ENCODE data around the gene RUNX2.

RUNX2 gene

GRCh38 chr6:45480752-45481415, 152.8 kb downstream of the RUNX2 start:
- H3K9me3 ChIP-seq (ENCODE audit: low read length) = no peaks in the 10 kb centered on the region
- H3K36me3 ChIP-seq (ENCODE audit: insufficient read depth, low read length) = no peaks in the 10 kb centered on the region
- no peaks in the 10 kb centered on the region for H3K27me3 ChIP-seq (ENCODE audit: control insufficient read depth in 1 of 2, insufficient read depth in 2 of 2, low read length in 2 of 2)
- no peak overlapping the region for H3K27ac ChIP-seq (ENCODE audit: low read depth, low read length)
- H3K4me1 ChIP-seq (ENCODE audit: insufficient read depth, low read length) = peaks cover 13% of the 10 kb centered on the region
- no peak overlapping the region for H3K9ac ChIP-seq (ENCODE audit: low read length)
- no peak overlapping the region for H3K4me3 ChIP-seq (ENCODE audit: low read depth in 1 of 2, low read length in 2 of 2)

GRCh38 chr6:45483021-45483420, 154.9 kb downstream of the RUNX2 start:
- Histone ChIP-seq H3K9ac (ENCODE audit: low read length) (no peak overlapping the region), H3K4me3 (ENCODE audit: low read depth in 1 of 2, low read length in 2 of 2) (no peak overlapping the region), H3K27ac (ENCODE audit: low read depth, low read length) (no peak overlapping the region)

GRCh38 chr6:45483501-45483900, 155.4 kb downstream of the RUNX2 start:
- H3K9ac ChIP-seq (ENCODE audit: low read length) = no peak overlapping the region
- H3K27me3 ChIP-seq (ENCODE audit: control insufficient read depth in 1 of 2, insufficient read depth in 2 of 2, low read length in 2 of 2) = no peaks in the 10 kb centered on the region
- no peak overlapping the region for H3K27ac ChIP-seq (ENCODE audit: low read depth, low read length)
- H3K9me3 ChIP-seq (ENCODE audit: low read length) = no peaks in the 10 kb centered on the region
- peaks cover 13% of the 10 kb centered on the region for H3K4me1 ChIP-seq (ENCODE audit: insufficient read depth, low read length)
- H3K4me3 ChIP-seq (ENCODE audit: low read depth in 1 of 2, low read length in 2 of 2) = no peak overlapping the region
- no peaks in the 10 kb centered on the region for H3K36me3 ChIP-seq (ENCODE audit: insufficient read depth, low read length)

More at GRCh38 chr6:45483021-45483420, 154.9 kb downstream of the RUNX2 start:
- peaks cover 13% of the 10 kb centered on the region for H3K4me1 ChIP-seq (ENCODE audit: insufficient read depth, low read length)
- H3K27me3 ChIP-seq (ENCODE audit: control insufficient read depth in 1 of 2, insufficient read depth in 2 of 2, low read length in 2 of 2) = no peaks in the 10 kb centered on the region
- no peaks in the 10 kb centered on the region for H3K9me3 ChIP-seq (ENCODE audit: low read length)
- H3K36me3 ChIP-seq (ENCODE audit: insufficient read depth, low read length) = no peaks in the 10 kb centered on the region

GRCh38 chr6:45486736-45487135, 158.6 kb downstream of the RUNX2 start:
- Histone ChIP-seq H3K36me3 (ENCODE audit: insufficient read depth, low read length) (no peaks in the 10 kb centered on the region), H3K27ac (ENCODE audit: low read depth, low read length) (no peak overlapping the region), H3K9ac (ENCODE audit: low read length) (no peak overlapping the region), H3K4me3 (ENCODE audit: low read depth in 1 of 2, low read length in 2 of 2) (no peak overlapping the region), H3K27me3 (ENCODE audit: control insufficient read depth in 1 of 2, insufficient read depth in 2 of 2, low read length in 2 of 2) (no peaks in the 10 kb centered on the region), H3K9me3 (ENCODE audit: low read length) (no peaks in the 10 kb centered on the region), H3K4me1 (ENCODE audit: insufficient read depth, low read length) (no peaks in the 10 kb centered on the region)

DNA sequence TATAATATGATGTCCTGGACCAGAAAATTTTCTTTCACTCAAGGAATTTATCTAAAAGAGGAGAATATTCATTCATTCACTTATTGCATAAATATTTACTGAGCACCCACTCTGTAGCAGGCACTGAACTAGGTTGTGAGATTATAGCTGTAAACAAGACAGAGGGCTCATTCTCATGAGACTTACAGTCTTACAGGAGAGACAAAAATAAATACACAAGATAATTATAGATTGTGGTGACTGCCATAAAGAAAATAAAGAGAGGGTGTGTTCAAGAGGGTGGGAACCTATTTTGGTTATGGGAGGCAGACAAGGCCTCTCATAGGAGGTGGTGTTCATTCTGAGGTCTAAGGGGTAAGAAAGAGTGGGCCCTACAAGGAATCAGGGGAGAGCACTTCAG, 159.5 kb downstream of the RUNX2 start:
- Histone ChIP-seq H3K36me3 (ENCODE audit: insufficient read depth, low read length) (no peaks in the 10 kb centered on the region), H3K4me1 (ENCODE audit: insufficient read depth, low read length) (no peaks in the 10 kb centered on the region), H3K27me3 (ENCODE audit: control insufficient read depth in 1 of 2, insufficient read depth in 2 of 2, low read length in 2 of 2) (no peaks in the 10 kb centered on the region), H3K9ac (ENCODE audit: low read length) (no peak overlapping the region), H3K9me3 (ENCODE audit: low read length) (no peaks in the 10 kb centered on the region), H3K27ac (ENCODE audit: low read depth, low read length) (no peak overlapping the region), H3K4me3 (ENCODE audit: low read depth in 1 of 2, low read length in 2 of 2) (no peak overlapping the region)

GRCh38 chr6:45488269-45488668, 160.1 kb downstream of the RUNX2 start:
- no peaks in the 10 kb centered on the region for H3K27me3 ChIP-seq (ENCODE audit: control insufficient read depth in 1 of 2, insufficient read depth in 2 of 2, low read length in 2 of 2)
- H3K9me3 ChIP-seq (ENCODE audit: low read length) = no peaks in the 10 kb centered on the region
- no peaks in the 10 kb centered on the region for H3K4me1 ChIP-seq (ENCODE audit: insufficient read depth, low read length)
- no peak overlapping the region for H3K4me3 ChIP-seq (ENCODE audit: low read depth in 1 of 2, low read length in 2 of 2)
- H3K36me3 ChIP-seq (ENCODE audit: insufficient read depth, low read length) = no peaks in the 10 kb centered on the region
- no peak overlapping the region for H3K27ac ChIP-seq (ENCODE audit: low read depth, low read length)
- no peak overlapping the region for H3K9ac ChIP-seq (ENCODE audit: low read length)

DNA sequence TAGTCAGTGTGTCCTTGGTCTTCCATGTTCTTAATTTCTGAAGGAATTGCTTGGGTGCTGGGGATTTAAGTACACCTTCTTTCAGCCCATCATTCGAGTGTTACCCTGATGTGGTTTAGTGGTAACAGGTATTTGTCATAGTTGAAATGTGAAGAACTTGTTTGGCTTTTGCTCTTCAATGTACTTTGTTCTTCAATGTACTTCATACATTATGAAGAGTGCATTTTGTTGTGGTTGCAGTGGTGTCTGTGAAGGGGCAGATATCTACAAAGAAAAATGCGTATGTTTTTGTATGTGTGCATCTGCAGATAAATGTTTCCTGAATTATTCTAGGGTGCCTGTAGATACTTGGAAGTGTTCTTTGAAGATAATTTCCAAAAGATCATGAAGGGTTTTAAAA, 160.8 kb downstream of the RUNX2 start:
- Histone ChIP-seq H3K36me3 (ENCODE audit: insufficient read depth, low read length) (no peaks in the 10 kb centered on the region), H3K27me3 (ENCODE audit: control insufficient read depth in 1 of 2, insufficient read depth in 2 of 2, low read length in 2 of 2) (no peaks in the 10 kb centered on the region), H3K4me1 (ENCODE audit: insufficient read depth, low read length) (no peaks in the 10 kb centered on the region), H3K4me3 (ENCODE audit: low read depth in 1 of 2, low read length in 2 of 2) (no peak overlapping the region), H3K9ac (ENCODE audit: low read length) (no peak overlapping the region), H3K27ac (ENCODE audit: low read depth, low read length) (no peak overlapping the region), H3K9me3 (ENCODE audit: low read length) (no peaks in the 10 kb centered on the region)

GRCh38 chr6:45491048-45491735, 163.1 kb downstream of the RUNX2 start:
- Histone ChIP-seq H3K27me3 (ENCODE audit: control insufficient read depth in 1 of 2, insufficient read depth in 2 of 2, low read length in 2 of 2) (no peaks in the 10 kb centered on the region), H3K4me1 (ENCODE audit: insufficient read depth, low read length) (no peaks in the 10 kb centered on the region), H3K9me3 (ENCODE audit: low read length) (no peaks in the 10 kb centered on the region), H3K36me3 (ENCODE audit: insufficient read depth, low read length) (no peaks in the 10 kb centered on the region), H3K27ac (ENCODE audit: low read depth, low read length) (no peak overlapping the region), H3K4me3 (ENCODE audit: low read depth in 1 of 2, low read length in 2 of 2) (no peak overlapping the region), H3K9ac (ENCODE audit: low read length) (no peak overlapping the region)

- no peak overlapping the region for H3K27ac ChIP-seq (ENCODE audit: low read depth, low read length)
- H3K4me1 ChIP-seq (ENCODE audit: insufficient read depth, low read length) = no peaks in the 10 kb centered on the region
- H3K36me3 ChIP-seq (ENCODE audit: insufficient read depth, low read length) = no peaks in the 10 kb centered on the region
- no peaks in the 10 kb centered on the region for H3K9me3 ChIP-seq (ENCODE audit: low read length)
- no peak overlapping the region for H3K4me3 ChIP-seq (ENCODE audit: low read depth in 1 of 2, low read length in 2 of 2)
- H3K27me3 ChIP-seq (ENCODE audit: control insufficient read depth in 1 of 2, insufficient read depth in 2 of 2, low read length in 2 of 2) = no peaks in the 10 kb centered on the region
- no peak overlapping the region for H3K9ac ChIP-seq (ENCODE audit: low read length)
Measured at GRCh38 chr6:45491874-45492273, 163.7 kb downstream of the RUNX2 start.

GRCh38 chr6:45493761-45494160, 165.6 kb downstream of the RUNX2 start:
- no peaks in the 10 kb centered on the region for H3K36me3 ChIP-seq (ENCODE audit: insufficient read depth, low read length)
- no peak overlapping the region for H3K9ac ChIP-seq (ENCODE audit: low read length)
- no peaks in the 10 kb centered on the region for H3K27me3 ChIP-seq (ENCODE audit: control insufficient read depth in 1 of 2, insufficient read depth in 2 of 2, low read length in 2 of 2)

GRCh38 chr6:45494416-45495135, 166.4 kb downstream of the RUNX2 start:
- Histone ChIP-seq H3K36me3 (ENCODE audit: insufficient read depth, low read length) (no peaks in the 10 kb centered on the region), H3K27me3 (ENCODE audit: control insufficient read depth in 1 of 2, insufficient read depth in 2 of 2, low read length in 2 of 2) (no peaks in the 10 kb centered on the region), H3K4me3 (ENCODE audit: low read depth in 1 of 2, low read length in 2 of 2) (no peak overlapping the region), H3K9me3 (ENCODE audit: low read length) (no peaks in the 10 kb centered on the region), H3K4me1 (ENCODE audit: insufficient read depth, low read length) (no peaks in the 10 kb centered on the region), H3K9ac (ENCODE audit: low read length) (no peak overlapping the region), H3K27ac (ENCODE audit: low read depth, low read length) (no peak overlapping the region)

More at GRCh38 chr6:45493761-45494160, 165.6 kb downstream of the RUNX2 start:
- Histone ChIP-seq H3K9me3 (ENCODE audit: low read length) (no peaks in the 10 kb centered on the region), H3K4me3 (ENCODE audit: low read depth in 1 of 2, low read length in 2 of 2) (no peak overlapping the region), H3K4me1 (ENCODE audit: insufficient read depth, low read length) (no peaks in the 10 kb centered on the region), H3K27ac (ENCODE audit: low read depth, low read length) (no peak overlapping the region)
